ENCODE data around the gene CNPY4.

Gene CNPY4

DNA sequence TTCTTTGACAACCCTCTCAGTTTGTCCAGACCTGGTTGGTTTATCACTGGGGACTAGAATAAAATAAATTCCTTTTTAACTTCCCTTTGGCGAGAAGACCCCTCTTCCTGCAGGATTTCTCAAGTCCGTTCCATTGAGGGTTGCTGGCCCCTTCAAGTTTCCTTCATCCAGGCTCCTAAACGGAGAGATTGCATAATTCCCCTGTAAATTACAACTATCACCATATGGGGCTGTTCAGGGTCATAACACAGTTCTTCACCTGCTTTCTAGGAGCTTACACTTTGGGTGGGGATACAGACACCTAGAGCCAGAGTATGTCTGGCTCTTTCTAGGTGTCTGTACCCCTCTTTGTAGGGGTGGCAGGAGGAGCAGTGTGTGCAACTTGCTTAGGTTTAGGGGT lies 33.9 kb upstream of the CNPY4 start:
- H3K4me3 ChIP-seq (ENCODE audit: low read depth, low read length): no peak overlapping the region
- no peak for DNase-seq (ENCODE audit: low read depth, low spot score)
- POLR2A ChIA-PET: no interaction called here
- TF ChIP-seq CTCF (IDR thresholded peaks at IDR 0.05; ENCODE audit: insufficient read depth, low read length, missing control alignments): no peak
- CTCF ChIA-PET: interaction anchor here (1.1 to 8.4 kb wide), 3 partner anchors 15 to 106 kb away, joined by 4 to 105 read pairs (median 6); no protein-coding TSS in a partner anchor

DNA sequence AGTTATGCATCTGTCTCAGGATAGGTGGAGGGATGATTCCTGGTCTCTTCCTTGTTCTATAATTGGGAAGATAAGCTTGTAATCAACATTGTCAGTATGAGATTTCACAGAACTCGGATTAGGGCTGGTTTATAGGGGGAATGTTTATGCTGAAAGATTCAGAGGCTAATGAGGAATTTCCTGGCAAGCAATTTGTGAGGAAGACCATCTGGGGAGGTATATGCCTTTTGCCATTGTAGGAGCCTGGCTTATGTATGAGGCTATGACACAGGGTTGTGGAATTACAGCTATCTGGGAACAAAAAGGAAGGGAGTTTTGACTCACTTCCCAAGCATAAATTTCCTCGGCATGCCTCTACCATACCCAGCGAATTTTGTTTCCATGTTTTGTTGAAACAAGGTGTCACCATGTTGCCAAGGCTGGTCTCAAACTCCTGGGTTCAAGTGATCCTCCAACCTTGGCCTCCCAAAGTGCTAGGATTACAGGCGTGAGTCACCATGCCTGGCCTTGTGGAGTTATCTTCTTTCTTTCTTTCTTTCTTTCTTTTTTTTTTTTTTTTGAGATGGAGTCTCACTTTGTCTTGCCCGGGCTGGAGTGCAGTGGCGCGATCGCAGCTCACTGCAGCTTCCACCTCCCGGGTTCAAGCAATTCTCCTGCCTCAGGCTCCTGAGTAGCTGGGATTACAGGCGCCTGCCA lies 32.2 kb upstream of the CNPY4 start:
- no peak for TF ChIP-seq CTCF (IDR thresholded peaks at IDR 0.05; ENCODE audit: insufficient read depth, low read length, missing control alignments)
- POLR2A ChIA-PET: interaction anchor here (0.6 to 1.5 kb wide), 2 partner anchors 14 to 342 kb away, joined by 4 to 10 read pairs; partner anchors contain the start of genes AP4M1, MCM7 and MEPCE
- peak; percentile 97 for DNase-seq (ENCODE audit: low read depth, low spot score)
- H3K4me3 ChIP-seq (ENCODE audit: low read depth, low read length): no peak overlapping the region
- CTCF ChIA-PET: interaction anchor here (0.7 to 8.4 kb wide), 3 partner anchors 13 to 94 kb away, joined by 3 to 105 read pairs (median 7); no protein-coding TSS in a partner anchor

DNA sequence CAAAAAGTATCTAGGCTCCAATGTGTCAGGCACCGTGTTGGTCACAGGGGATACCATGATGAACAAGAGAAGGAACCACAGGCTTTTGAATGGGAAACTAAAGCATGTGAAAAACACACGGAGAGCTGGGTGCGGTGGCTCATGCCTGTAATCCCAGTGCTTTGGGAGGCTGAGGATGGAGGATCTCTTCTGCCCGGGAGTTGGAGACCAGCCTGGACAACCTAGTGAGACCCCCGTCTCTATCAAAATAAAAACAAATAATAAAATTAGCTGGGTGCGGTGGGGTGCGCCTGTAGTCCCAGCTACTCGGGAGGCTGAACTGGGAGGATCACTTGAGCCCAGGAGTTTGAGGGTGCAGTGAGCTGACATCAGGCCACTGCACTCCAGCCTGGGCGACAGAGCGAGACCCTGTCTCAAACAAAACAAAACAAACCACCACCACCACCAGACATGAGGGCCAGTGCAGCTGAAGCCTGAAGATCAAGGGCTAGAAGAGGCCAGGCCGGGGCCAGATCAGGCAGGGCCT lies 31.3 kb upstream of the CNPY4 start:
- CTCF ChIA-PET: interaction anchor here (1.0 to 1.9 kb wide), 2 partner anchors 9 to 12 kb away, joined by 3 to 7 read pairs; no protein-coding TSS in a partner anchor
- DNase-seq (ENCODE audit: low read depth, low spot score): no peak
- TF ChIP-seq CTCF (IDR thresholded peaks at IDR 0.05; ENCODE audit: insufficient read depth, low read length, missing control alignments): no peak
- H3K4me3 ChIP-seq (ENCODE audit: low read depth, low read length): peak overlapping the region; percentile 89
- POLR2A ChIA-PET: interaction anchor here (0.6 to 1.2 kb wide), 2 partner anchors 13 to 38 kb away, joined by 3 to 14 read pairs; partner anchors contain the start of genes AP4M1, MCM7 and ZSCAN21

GRCh38 chr7:100088621-100089457 lies 30.6 kb upstream of the CNPY4 start, which contains the start of gene COPS6:
COPS6 (plus strand) TSS chr7:100088969; CDS start chr7:100088991, 22 bp downstream.
- DNase-seq (ENCODE audit: low read depth, low spot score): no peak
- TF ChIP-seq CTCF (IDR thresholded peaks at IDR 0.05; ENCODE audit: insufficient read depth, low read length, missing control alignments): no peak
- ChIA-PET CTCF (interaction anchor here (1.0 to 1.9 kb wide), 2 partner anchors 9 to 11 kb away, joined by 3 to 7 read pairs; no protein-coding TSS in a partner anchor), POLR2A (interaction anchor here (0.6 to 2.1 kb wide), 3 partner anchors 12 to 39 kb away, joined by 3 to 14 read pairs (median 11); partner anchors contain the start of genes AP4M1, MCM7 and ZSCAN21)
- peak within 1 kb of the TSS; percentile 89 for H3K4me3 ChIP-seq (ENCODE audit: low read depth, low read length)

DNA sequence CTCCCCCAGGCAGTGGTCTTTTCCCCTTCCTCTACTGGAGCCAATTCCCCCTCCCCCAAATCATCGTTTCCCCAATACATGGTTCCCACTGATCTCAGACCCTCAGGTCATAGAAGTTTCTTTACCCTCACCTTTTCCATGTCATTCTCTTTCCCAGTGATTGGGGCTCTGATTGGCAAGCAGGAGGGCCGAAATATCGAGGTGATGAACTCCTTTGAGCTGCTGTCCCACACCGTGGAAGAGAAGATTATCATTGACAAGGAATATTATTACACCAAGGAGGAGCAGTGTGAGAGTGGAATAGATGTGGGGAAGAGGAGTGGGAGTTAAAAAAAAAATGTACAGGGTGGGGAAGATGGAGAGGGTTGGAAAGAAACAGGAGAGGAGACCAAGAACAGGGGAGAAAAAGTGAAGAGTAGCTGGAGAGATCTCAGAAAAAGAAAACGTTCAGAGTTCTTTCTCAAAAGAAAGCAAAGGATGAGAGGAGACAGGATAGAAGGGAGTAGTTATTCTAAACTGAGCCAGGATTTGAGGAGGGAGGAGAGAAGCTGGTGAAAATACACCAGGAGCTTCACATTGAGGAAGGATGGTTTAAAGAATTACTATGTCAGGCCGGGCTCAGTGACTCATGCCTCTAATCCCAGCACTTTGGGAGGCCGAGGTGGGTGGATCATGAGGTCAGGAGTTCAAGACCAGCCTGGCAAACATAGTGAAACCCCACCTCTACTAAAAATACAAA lies 29.8 kb upstream of the CNPY4 start:
- no peak for DNase-seq (ENCODE audit: low read depth, low spot score)
- POLR2A ChIA-PET: interaction anchor here (2.1 kb wide), 1 partner anchor 11 kb away, joined by 11 read pairs; the partner anchor contains the start of gene MCM7
- CTCF ChIA-PET: interaction anchor here (0.6 to 1.7 kb wide), 5 partner anchors 10 to 97 kb away, joined by 3 to 10 read pairs (median 4); no protein-coding TSS in a partner anchor
- TF ChIP-seq CTCF (IDR thresholded peaks at IDR 0.05; ENCODE audit: insufficient read depth, low read length, missing control alignments): no peak
- H3K4me3 ChIP-seq (ENCODE audit: low read depth, low read length): peak overlapping the region; percentile 89
